GM12874 (cell line): Measurements from ENCODE around the gene SIRPB2.

ENCODE experiments used
- TF ChIP-seq, protein P1 (sequence below): IDR thresholded peaks from 2 replicates; pipeline ENCODE4 v1.5.1; 2011; ENCODE audit warnings: low read depth, mild to moderate bottlenecking, control low read depth, low read length, moderate library complexity; ENCODE audit not compliant: insufficient read depth

Gene SIRPB2

GRCh38 chr20:1489325-1489724, 1.9 kb downstream of the SIRPB2 start:
- TF ChIP-seq, protein P1, sequence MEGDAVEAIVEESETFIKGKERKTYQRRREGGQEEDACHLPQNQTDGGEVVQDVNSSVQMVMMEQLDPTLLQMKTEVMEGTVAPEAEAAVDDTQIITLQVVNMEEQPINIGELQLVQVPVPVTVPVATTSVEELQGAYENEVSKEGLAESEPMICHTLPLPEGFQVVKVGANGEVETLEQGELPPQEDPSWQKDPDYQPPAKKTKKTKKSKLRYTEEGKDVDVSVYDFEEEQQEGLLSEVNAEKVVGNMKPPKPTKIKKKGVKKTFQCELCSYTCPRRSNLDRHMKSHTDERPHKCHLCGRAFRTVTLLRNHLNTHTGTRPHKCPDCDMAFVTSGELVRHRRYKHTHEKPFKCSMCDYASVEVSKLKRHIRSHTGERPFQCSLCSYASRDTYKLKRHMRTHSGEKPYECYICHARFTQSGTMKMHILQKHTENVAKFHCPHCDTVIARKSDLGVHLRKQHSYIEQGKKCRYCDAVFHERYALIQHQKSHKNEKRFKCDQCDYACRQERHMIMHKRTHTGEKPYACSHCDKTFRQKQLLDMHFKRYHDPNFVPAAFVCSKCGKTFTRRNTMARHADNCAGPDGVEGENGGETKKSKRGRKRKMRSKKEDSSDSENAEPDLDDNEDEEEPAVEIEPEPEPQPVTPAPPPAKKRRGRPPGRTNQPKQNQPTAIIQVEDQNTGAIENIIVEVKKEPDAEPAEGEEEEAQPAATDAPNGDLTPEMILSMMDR, result no peak

GRCh38 chr20:1486566-1486965, 4.7 kb downstream of the SIRPB2 start:
- TF ChIP-seq, protein P1, result no peak

DNA sequence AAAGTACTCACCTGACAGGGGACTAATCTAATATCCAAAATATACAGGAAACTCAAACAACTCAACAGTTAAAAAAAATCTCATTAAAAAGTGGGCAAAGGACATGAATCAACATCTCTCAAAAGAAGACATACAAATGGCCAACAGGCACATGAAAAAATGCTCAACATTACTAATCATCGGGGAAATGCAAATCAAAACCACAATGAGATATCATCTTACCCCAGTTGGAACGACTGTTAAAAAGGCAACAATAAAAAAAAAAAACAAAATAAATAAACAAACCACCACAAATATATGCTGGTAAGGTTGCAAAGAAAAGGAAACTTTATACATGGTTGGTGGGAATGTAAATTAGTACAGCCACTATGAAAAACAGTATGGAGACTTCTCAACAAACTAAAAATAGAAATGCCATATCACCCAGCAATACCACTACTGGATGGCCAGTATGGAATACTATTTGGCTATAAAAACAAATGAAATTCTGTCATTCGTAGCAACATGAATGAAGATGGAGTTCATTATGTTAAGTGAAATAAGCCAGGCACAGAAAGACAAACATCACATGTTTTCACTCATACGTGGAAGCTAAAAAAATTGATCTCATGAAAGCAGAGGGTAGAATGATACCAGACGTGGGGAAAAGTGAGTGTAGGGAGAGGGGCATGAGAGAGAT, 6.6 kb downstream of the SIRPB2 start:
- TF ChIP-seq, protein P1, result no peak

DNA sequence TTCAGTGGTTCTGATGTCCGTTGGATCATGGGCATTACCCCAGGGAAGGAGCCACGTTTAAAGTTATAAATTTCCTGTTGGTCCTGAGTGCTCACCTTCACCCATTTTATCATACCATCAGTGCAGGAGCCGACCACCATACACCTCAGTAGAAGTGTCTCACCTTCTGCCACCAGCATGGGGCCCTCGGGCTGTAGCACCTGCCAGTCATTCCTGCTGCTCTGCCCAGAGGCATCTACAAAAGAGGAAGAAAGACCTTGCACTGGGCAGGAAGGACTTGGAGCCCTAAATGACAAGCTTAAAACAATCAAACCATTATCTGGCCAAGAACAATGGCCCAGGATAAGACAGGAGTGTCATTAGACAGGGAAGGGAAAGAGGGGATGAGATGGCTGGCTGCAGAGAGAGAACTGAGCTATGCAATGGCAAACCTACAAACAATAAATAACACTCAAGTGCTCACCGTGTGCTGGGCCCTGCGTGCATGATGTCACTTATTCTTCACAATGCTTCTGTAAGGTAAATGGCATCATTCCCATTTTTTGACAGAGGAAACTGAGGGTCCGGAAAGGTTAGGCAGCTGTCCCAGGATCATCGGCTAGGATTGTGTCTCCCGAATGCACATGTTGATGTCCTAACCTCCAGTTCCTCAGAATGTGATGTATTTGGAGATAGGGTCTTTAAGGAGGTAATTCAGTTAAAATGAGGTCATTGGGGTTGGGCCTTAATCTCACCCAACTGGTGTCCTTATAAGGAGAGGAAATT, 11.2 kb downstream of the SIRPB2 start:
- TF ChIP-seq, protein P1, result no peak

GRCh38 chr20:1478566-1478965, 12.7 kb downstream of the SIRPB2 start:
- TF ChIP-seq, protein P1, result no peak

DNA sequence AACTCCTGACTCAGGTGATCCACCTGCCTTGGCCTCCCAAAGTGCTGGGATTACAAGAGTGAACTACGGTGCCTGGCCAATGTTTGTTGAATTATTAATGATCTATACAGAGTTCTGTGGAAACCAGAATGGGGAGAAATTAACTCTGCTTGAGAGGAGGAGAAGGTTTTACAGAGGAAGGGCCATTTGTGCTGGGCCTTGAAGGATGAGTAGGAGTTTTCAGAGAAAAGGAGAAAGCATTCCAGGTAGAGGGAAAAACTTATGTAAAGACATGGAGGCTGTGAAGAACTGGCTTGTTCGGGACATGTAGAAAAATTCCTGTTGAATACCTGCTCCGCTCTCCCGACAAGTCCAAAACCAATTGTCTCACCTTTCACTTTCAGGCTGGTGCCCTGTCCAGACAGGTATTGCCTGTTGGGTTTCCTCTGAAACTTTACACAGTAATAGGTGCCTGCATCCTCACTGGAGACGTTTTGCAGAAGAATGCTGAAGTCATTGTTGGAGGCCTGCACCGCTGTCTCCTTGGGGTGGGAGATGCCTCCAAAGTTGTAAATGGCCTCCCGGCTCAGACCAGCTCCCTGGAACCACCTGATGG, 13.2 kb downstream of the SIRPB2 start:
- TF ChIP-seq, protein P1, result no peak

GRCh38 chr20:1474817-1475603, 16.2 kb downstream of the SIRPB2 start:
- TF ChIP-seq, protein P1, result peak; percentile 40; the same call in 1 of the 2 replicates
